ENCODE measurements around the gene DPP7. TPM values are rescaled to one million over a fixed set of nuclear protein-coding genes. Genes with fewer than 3 reads are reported as not detected.
A peak's percentile ranks its signal among the peaks of the same experiment; 100 is the strongest.

Gene DPP7
- total and polyA plus RNA-seq, 2 experiments from 2014 or later, result 19.7 to 26.8 TPM

- Histone ChIP-seq H4K20me1 (replicated peaks; ENCODE audit: insufficient read depth) (no peaks in the 10 kb centered on the region; the same call in 1 of the 2 replicates), H3K4me3 (no peak overlapping the region), H3K36me3 (ENCODE audit: insufficient read depth) (no peaks in the 10 kb centered on the region), H3K79me2 (replicated peaks; ENCODE audit: insufficient read depth) (no peaks in the 10 kb centered on the region), H3K4me1 (ENCODE audit: insufficient read depth) (no peaks in the 10 kb centered on the region), H2AFZ (no peak overlapping the region), H3F3A (replicated peaks; ENCODE audit: low read depth) (peaks cover 5% of the 10 kb centered on the region), H3K27me3 (ENCODE audit: insufficient read depth) (no peaks in the 10 kb centered on the region), H3K9me2 (ENCODE audit: insufficient read depth) (no peaks in the 10 kb centered on the region), H3K27ac (ENCODE audit: low read depth) (no peak overlapping the region), H3K4me2 (no peak overlapping the region)
- no peak for TF ChIP-seq ZNF114 (CRISPR knock-in tag; IDR thresholded peaks at IDR 0.05)
- TF ChIP-seq ETS1 (IDR thresholded peaks at IDR 0.05), result no peak
- no peak overlapping the region for H3K27ac Mint-ChIP-seq
- peaks cover 2% of the 10 kb centered on the region; the same call in 1 of the 3 replicates for H3K4me1 Mint-ChIP-seq
- H3K27me3 Mint-ChIP-seq (ENCODE audit: insufficient read depth, low read depth, poor library complexity), result peaks cover 14% of the 10 kb centered on the region
- ATAC-seq, result no peak
- no peak overlapping the region for H3K4me3 Mint-ChIP-seq
- H3K36me3 Mint-ChIP-seq (ENCODE audit: low read depth), result no peaks in the 10 kb centered on the region
- no peak for DNase-seq (ENCODE audit: low spot score)
- H3K9me3 Mint-ChIP-seq, result peaks cover 13% of the 10 kb centered on the region; the same call in 2 of the 3 replicates
Measured at GRCh38 chr9:137147091-137147792, 32.7 kb upstream of the DPP7 start.

- no peaks in the 10 kb centered on the region for H3K9me2 ChIP-seq (ENCODE audit: insufficient read depth)
- H4K20me1 ChIP-seq (replicated peaks; ENCODE audit: insufficient read depth), result no peaks in the 10 kb centered on the region; the same call in 1 of the 2 replicates
- Mint-ChIP-seq H3K4me1 (peaks cover 2% of the 10 kb centered on the region; the same call in 1 of the 3 replicates), H3K36me3 (ENCODE audit: low read depth) (no peaks in the 10 kb centered on the region), H3K27me3 (ENCODE audit: insufficient read depth, low read depth, poor library complexity) (peaks cover 17% of the 10 kb centered on the region), H3K27ac (no peak overlapping the region), H3K4me3 (no peak overlapping the region), H3K9me3 (peaks cover 13% of the 10 kb centered on the region; the same call in 2 of the 3 replicates)
- no peaks in the 10 kb centered on the region for H3K27me3 ChIP-seq (ENCODE audit: insufficient read depth)
- TF ChIP-seq REST (IDR thresholded peaks at IDR 0.05; ENCODE audit: unreplicated experiment), result peak; percentile 55
- TF ChIP-seq ZNF114 (CRISPR knock-in tag; IDR thresholded peaks at IDR 0.05), result no peak
- DNase-seq (ENCODE audit: low spot score) (no peak), ATAC-seq (peak; percentile 41)
- no peak overlapping the region for H3K4me2 ChIP-seq
- no peaks in the 10 kb centered on the region for H3K36me3 ChIP-seq (ENCODE audit: insufficient read depth)
- H3K27ac ChIP-seq (ENCODE audit: low read depth), result no peak overlapping the region
- H2AFZ ChIP-seq, result no peak overlapping the region
- H3K4me3 ChIP-seq, result no peak overlapping the region
- no peaks in the 10 kb centered on the region for H3K79me2 ChIP-seq (replicated peaks; ENCODE audit: insufficient read depth)
- H3F3A ChIP-seq (replicated peaks; ENCODE audit: low read depth), result 0 out of 2 replicates have a peak, but pooled peaks cover 2% of the 10 kb centered on the region
- no peaks in the 10 kb centered on the region for H3K4me1 ChIP-seq (ENCODE audit: insufficient read depth)
Measured at GRCh38 chr9:137146527-137146918, 32.0 kb upstream of the DPP7 start.
